ENCODE measurements around the gene PTPRG. TPM values are rescaled to one million over a fixed set of nuclear protein-coding genes. Genes with fewer than 3 reads are reported as not detected.

The PTPRG gene
- total RNA-seq, 2 donors from 2014 or later = 23.9 to 31.6 TPM

DNA sequence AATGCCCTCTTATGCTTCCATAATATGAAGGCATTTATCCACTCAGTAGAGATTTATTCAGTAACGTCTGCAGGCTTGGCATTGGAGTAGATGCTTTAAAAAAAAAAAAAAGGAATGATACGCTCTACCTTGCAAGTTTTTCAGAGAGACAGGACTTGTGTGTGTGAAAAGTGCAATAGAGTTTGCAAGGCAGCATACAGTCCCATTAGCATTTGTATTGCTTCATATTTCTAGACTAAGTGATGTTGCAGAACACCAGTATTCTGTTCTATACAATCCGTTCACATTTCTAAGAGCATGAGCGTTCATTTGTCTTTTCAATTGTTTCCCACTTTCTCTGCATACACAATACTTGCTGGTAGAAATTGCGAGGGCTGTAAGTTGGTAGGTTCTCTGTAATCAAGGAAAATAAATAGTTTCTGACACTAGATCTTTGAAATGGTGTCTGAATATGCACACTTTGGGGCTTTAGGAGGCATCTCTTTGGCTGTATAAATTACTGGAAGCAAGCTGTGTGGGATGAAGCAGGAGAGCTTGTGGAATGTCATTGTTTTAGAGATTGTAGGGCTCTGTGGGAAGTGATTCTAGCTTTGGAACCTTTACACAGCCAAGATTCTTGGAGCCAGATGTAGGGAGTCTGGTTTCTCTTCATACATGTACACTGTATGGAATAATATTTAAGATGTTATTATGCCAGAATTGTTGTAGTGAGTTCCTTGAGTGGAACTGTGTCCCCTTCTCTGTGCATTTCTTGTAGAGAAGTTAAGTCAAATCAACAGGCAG is 549.3 kb downstream of the PTPRG start:
- Histone ChIP-seq H3K4me3 (no peak overlapping the region), H3K36me3 (replicated peaks in 1 of 2; ENCODE audit: insufficient read depth in 1 of 2, low read depth in 2 of 2) (no peaks in the 10 kb centered on the region), H3K27me3 (no peaks in the 10 kb centered on the region), H3K27ac (no peak overlapping the region), H3K9me3 (no peaks in the 10 kb centered on the region), H3K4me1 (no peaks in the 10 kb centered on the region)
- ATAC-seq = no peak
- 90 to 94% methylated on average over 5 of the region's 5 CpGs for whole genome bisulfite sequencing, 2 donors
- intact Hi-C loops (cut with DNase I) = no loop called here
- TF ChIP-seq, protein P1, sequence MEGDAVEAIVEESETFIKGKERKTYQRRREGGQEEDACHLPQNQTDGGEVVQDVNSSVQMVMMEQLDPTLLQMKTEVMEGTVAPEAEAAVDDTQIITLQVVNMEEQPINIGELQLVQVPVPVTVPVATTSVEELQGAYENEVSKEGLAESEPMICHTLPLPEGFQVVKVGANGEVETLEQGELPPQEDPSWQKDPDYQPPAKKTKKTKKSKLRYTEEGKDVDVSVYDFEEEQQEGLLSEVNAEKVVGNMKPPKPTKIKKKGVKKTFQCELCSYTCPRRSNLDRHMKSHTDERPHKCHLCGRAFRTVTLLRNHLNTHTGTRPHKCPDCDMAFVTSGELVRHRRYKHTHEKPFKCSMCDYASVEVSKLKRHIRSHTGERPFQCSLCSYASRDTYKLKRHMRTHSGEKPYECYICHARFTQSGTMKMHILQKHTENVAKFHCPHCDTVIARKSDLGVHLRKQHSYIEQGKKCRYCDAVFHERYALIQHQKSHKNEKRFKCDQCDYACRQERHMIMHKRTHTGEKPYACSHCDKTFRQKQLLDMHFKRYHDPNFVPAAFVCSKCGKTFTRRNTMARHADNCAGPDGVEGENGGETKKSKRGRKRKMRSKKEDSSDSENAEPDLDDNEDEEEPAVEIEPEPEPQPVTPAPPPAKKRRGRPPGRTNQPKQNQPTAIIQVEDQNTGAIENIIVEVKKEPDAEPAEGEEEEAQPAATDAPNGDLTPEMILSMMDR (IDR thresholded peaks at IDR 0.05) = no peak
- TF ChIP-seq POLR2A (IDR thresholded peaks at IDR 0.05) = no peak
- no peak for DNase-seq

DNA sequence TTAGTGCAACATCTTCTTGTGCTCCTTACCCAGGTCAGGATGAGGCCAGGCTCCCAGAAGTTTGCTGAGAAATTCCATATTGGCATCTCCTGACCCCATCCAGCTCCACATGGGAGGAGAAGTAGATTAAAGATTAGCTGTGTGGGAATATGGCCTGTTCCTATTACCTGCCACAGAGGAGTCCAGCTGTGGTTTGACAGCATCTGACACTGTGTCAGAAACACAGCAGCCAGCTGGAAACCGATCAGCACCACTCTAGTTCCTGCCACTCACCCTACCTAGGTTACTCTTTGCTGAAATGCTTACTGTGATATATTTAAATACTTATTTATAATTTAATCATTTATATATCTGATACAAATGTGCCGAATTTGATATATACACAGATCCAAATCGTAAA is 551.7 kb downstream of the PTPRG start:
- TF ChIP-seq, protein P1 (IDR thresholded peaks at IDR 0.05) = no peak
- no peak for TF ChIP-seq POLR2A (IDR thresholded peaks at IDR 0.05)
- DNase-seq (no peak), ATAC-seq (no peak)
- H3K9me3 ChIP-seq = no peaks in the 10 kb centered on the region
- no peaks in the 10 kb centered on the region for H3K27me3 ChIP-seq
- H3K4me3 ChIP-seq = no peak overlapping the region
- no peak overlapping the region for H3K27ac ChIP-seq
- intact Hi-C loops (cut with DNase I) = no loop called here
- H3K36me3 ChIP-seq (replicated peaks in 1 of 2; ENCODE audit: insufficient read depth in 1 of 2, low read depth in 2 of 2) = no peaks in the 10 kb centered on the region
- no peaks in the 10 kb centered on the region for H3K4me1 ChIP-seq
- WGBS, 2 donors = 90% methylated on average over 3 of the region's 3 CpGs

DNA sequence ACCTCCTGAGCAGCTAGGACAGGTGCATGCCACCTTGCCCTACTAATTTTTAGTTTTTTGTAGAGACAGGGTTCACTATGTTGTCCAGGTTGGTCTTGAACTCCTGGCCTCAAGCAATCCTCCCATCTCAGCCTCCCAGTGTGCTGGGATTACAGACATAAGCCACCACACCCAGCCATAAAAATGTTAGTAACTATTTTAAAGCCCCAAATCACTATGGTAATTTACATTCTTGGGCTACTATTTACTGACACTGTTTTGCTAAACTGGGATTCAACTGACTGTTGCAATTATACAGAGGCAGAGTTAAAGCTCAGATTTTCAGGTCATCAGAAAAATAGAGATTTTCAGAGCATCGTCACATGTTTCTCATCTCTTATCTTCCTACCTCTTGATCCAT is 553.4 kb downstream of the PTPRG start:
- TF ChIP-seq POLR2A (IDR thresholded peaks at IDR 0.05) = no peak
- TF ChIP-seq, protein P1 (IDR thresholded peaks at IDR 0.05) = no peak
- Histone ChIP-seq H3K4me3 (no peak overlapping the region), H3K4me1 (no peaks in the 10 kb centered on the region), H3K27ac (no peak overlapping the region), H3K9me3 (no peaks in the 10 kb centered on the region), H3K36me3 (replicated peaks in 1 of 2; ENCODE audit: insufficient read depth in 1 of 2, low read depth in 2 of 2) (no peaks in the 10 kb centered on the region), H3K27me3 (no peaks in the 10 kb centered on the region)
- intact Hi-C loops (cut with DNase I) = no loop called here
- 94 to 96% methylated on average over 1 of the region's 1 CpG for WGBS, 2 donors
- ATAC-seq = no peak
- no peak for DNase-seq

DNA sequence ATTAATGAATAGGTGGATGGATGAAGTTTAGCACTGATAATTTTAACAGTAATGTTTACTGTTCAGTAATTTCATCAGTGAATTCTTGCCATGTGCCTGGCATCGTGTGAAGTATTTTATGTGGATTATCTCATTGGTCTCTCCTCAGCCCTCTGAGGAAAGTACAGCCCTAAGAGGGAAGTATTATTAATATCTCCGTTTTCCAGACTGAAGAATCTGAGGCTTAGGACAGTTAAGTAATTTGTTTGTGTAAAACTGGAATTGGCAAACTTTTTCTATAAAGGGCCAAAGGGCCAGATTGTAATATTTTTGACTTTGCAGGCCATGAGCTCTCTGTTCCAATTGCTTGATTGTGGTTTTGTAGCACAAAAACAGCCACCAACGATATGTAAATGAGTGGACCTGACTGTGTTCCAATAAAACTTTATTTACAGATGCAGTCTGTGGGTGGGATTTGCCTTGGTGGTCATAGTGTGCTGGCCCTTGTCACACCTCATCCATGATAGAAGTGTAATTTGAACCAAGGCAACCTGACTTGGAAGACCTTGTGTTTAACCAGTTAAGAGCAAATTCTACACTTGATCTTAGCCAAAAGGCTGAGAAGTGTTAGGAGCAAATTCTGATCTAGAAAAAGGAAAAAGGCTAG is 556.7 kb downstream of the PTPRG start:
- Histone ChIP-seq H3K4me3 (no peak overlapping the region), H3K27me3 (no peaks in the 10 kb centered on the region), H3K27ac (no peak overlapping the region), H3K9me3 (no peaks in the 10 kb centered on the region), H3K36me3 (replicated peaks in 1 of 2; ENCODE audit: insufficient read depth in 1 of 2, low read depth in 2 of 2) (no peaks in the 10 kb centered on the region), H3K4me1 (no peaks in the 10 kb centered on the region)
- DNase-seq = no peak
- intact Hi-C loops (cut with DNase I) = no loop called here
- no peak for TF ChIP-seq POLR2A (IDR thresholded peaks at IDR 0.05)
- TF ChIP-seq, protein P1 (IDR thresholded peaks at IDR 0.05) = no peak
- ATAC-seq = no peak
- WGBS, 2 donors = 65% methylated on average over 3 of the region's 3 CpGs

Measured in body of pancreas (tissue), 4 donors.